SK-N-SH (cell line): ENCODE measurements around the gene SIT1.

ENCODE experiments used
- EP300 ChIP-seq, 2 experiments: IDR thresholded peaks; 2 replicates each; pipeline versions ENCODE4 v1.4.0 to v1.6.1; 2012; ENCODE audit warnings: borderline replicate concordance in 1 of 2, low read depth in 1 of 2, low read length in 1 of 2
- EZH2phosphoT487 ChIP-seq: fragments of 200-600 bp; sonication (generic); IDR thresholded peaks from 2 replicates; pipeline ENCODE4 v1.6.1; 2017; ENCODE audit warnings: low read depth, mixed run types, mild to moderate bottlenecking, antibody characterized with exemption, moderate library complexity, borderline replicate concordance
- FOSL2 ChIP-seq: IDR thresholded peaks from 2 replicates; pipeline ENCODE4 v1.4.0; 2012; ENCODE audit warnings: low read depth, mild to moderate bottlenecking, moderate library complexity, borderline replicate concordance
- GATA2 ChIP-seq: sonication (generic); formaldehyde crosslinking; IDR thresholded peaks from 2 replicates; pipeline ENCODE4 v1.5.0; 2020; ENCODE audit warnings: mild to moderate bottlenecking, missing genetic modification reagents
- MEF2A ChIP-seq: IDR thresholded peaks from 2 replicates; pipeline ENCODE4 v1.4.0; 2012; ENCODE audit warnings: low read depth, borderline replicate concordance
- NFIC ChIP-seq: IDR thresholded peaks from 2 replicates; pipeline ENCODE4 v1.4.0; 2012; ENCODE audit warnings: borderline replicate concordance
- POLR2AphosphoS5 ChIP-seq: IDR thresholded peaks from 2 replicates; pipeline ENCODE4 v1.6.1; 2012; ENCODE audit warnings: low read depth, low read length
- REST ChIP-seq: IDR thresholded peaks from 2 replicates; pipeline ENCODE4 v1.6.1; 2012; ENCODE audit warnings: mild to moderate bottlenecking, low read depth, low read length, moderate library complexity
- RFX5 ChIP-seq: IDR thresholded peaks from 2 replicates; pipeline ENCODE4 v1.6.1; 2012; ENCODE audit warnings: mild to moderate bottlenecking, improper control_type of control experiment, low read length
- USF2 ChIP-seq: fragments of 150-350 bp; IDR thresholded peaks from 2 replicates; pipeline ENCODE4 v1.6.1; 2017; ENCODE audit warnings: antibody characterized with exemption, low read length, low read depth, borderline replicate concordance
- TF ChIP-seq, protein P1 (sequence below): fragments of 200-600 bp; sonication (generic); IDR thresholded peaks from 2 replicates; pipeline ENCODE4 v1.6.1; 2017; ENCODE audit warnings: antibody characterized with exemption, mild to moderate bottlenecking, moderate library complexity
- TF ChIP-seq, protein P2 (sequence below): IDR thresholded peaks from 2 replicates; pipeline ENCODE4 v1.4.0; 2012; ENCODE audit warnings: low read depth

DNA sequence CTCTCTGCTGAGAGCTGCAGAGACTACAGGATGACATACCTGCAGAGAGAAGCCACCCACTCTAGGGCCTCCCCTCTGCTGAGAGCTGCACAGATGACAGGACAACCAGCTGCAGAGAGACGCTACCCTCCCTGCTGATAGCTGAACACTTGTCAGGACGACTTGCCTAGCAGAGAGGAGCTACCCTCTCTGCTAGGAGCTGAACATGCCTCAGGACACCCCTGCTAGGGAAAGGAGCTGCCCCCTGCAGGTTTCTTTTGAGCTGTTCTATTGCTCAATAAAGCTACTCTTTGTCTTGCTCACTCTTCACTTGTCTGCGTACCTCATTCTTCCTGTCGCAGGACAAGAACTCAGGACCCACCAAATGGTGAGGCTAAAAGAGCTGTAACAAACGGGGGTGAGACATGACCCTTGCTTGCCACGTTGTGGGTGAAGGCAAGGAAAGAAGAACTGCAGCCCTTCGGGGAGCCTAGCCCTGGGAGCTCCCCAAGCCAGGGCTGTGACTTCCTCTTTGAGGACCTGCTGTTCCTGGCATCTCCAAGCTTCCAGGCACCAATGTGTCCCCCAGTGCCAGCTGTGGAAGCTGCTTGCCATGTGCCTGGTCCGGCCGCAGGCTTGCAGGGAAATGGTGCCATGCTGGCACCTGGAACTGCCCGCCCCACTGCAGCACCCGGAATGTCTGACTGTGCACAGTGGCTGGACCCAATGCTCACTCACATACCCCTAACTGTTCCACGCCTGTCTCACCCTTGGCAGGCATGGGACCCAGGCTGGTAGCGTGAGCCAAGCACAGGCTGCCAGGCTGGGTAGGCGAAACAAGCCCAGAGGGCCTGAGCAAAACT is 50.7 kb downstream of the SIT1 start:
- TF ChIP-seq, protein P1, sequence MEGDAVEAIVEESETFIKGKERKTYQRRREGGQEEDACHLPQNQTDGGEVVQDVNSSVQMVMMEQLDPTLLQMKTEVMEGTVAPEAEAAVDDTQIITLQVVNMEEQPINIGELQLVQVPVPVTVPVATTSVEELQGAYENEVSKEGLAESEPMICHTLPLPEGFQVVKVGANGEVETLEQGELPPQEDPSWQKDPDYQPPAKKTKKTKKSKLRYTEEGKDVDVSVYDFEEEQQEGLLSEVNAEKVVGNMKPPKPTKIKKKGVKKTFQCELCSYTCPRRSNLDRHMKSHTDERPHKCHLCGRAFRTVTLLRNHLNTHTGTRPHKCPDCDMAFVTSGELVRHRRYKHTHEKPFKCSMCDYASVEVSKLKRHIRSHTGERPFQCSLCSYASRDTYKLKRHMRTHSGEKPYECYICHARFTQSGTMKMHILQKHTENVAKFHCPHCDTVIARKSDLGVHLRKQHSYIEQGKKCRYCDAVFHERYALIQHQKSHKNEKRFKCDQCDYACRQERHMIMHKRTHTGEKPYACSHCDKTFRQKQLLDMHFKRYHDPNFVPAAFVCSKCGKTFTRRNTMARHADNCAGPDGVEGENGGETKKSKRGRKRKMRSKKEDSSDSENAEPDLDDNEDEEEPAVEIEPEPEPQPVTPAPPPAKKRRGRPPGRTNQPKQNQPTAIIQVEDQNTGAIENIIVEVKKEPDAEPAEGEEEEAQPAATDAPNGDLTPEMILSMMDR, result no peak
- TF ChIP-seq RFX5, result no peak
- no peak for TF ChIP-seq MEF2A
- TF ChIP-seq FOSL2, result no peak
- no peak for TF ChIP-seq GATA2 (CRISPR knock-in tag)
- no peak for TF ChIP-seq EP300 (IDR thresholded peaks at IDR 0.05; ENCODE audit: borderline replicate concordance in 1 of 2, low read depth in 1 of 2, low read length in 1 of 2)
- no peak for TF ChIP-seq NFIC
- TF ChIP-seq, protein P2, sequence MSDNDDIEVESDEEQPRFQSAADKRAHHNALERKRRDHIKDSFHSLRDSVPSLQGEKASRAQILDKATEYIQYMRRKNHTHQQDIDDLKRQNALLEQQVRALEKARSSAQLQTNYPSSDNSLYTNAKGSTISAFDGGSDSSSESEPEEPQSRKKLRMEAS, result no peak
- no peak for TF ChIP-seq POLR2AphosphoS5
- TF ChIP-seq USF2, result no peak
- TF ChIP-seq REST, result no peak
- no peak for TF ChIP-seq EZH2phosphoT487
